HepG2 (cell line): ENCODE results near the gene ATOSB. TPM values are rescaled to one million over a fixed set of nuclear protein-coding genes. Genes with fewer than 3 reads are reported as not detected.
A peak's percentile ranks its signal among the peaks of the same experiment; 100 is the strongest.

Experiments used
- ATRX ChIP-seq: sonication (generic); formaldehyde crosslinking; IDR thresholded peaks from 2 replicates; pipeline ENCODE4 v1.4.0; 2020; ENCODE audit warnings: missing genetic modification reagents, borderline replicate concordance
- BHLHE40 ChIP-seq: IDR thresholded peaks from 2 replicates; pipeline ENCODE4 v1.6.1; 2011; ENCODE audit warnings: low read length, improper control_type of control experiment
- BRCA1 ChIP-seq: sonication (generic); formaldehyde crosslinking; IDR thresholded peaks from 2 replicates; pipeline ENCODE4 v1.4.0; 2020; ENCODE audit warnings: missing genetic modification reagents
- DNMT1 ChIP-seq: sonication (generic); formaldehyde crosslinking; IDR thresholded peaks from 2 replicates; pipeline ENCODE4 v1.5.1; 2020; ENCODE audit warnings: mild to moderate bottlenecking, missing genetic modification reagents
- FIP1L1 ChIP-seq: fragments of 200-400 bp; formaldehyde crosslinking; IDR thresholded peaks from 2 replicates; pipeline ENCODE4 v1.6.1; 2018; ENCODE audit warnings: low read depth, mild to moderate bottlenecking, low read length, moderate library complexity, borderline replicate concordance; ENCODE audit not compliant: insufficient read depth
- GTF3A ChIP-seq: sonication (generic); formaldehyde crosslinking; conservative IDR thresholded peaks from 2 replicates; pipeline ENCODE4 v1.4.0; 2020; ENCODE audit warnings: mild to moderate bottlenecking, missing genetic modification reagents
- HNRNPUL1 ChIP-seq: fragments of 200-400 bp; formaldehyde crosslinking; IDR thresholded peaks from 2 replicates; pipeline ENCODE4 v1.6.1; 2017; ENCODE audit warnings: low read depth, mild to moderate bottlenecking, low read length, moderate library complexity
- KDM3A ChIP-seq: IDR thresholded peaks from 2 replicates; pipeline ENCODE4 v1.6.1; 2018; ENCODE audit warnings: low read depth, missing compliant biosample characterization
- KMT2A ChIP-seq: sonication (generic); formaldehyde crosslinking; IDR thresholded peaks from 2 replicates; pipeline ENCODE4 v1.4.0; 2020; ENCODE audit warnings: missing genetic modification reagents
- MIER3 ChIP-seq: IDR thresholded peaks from 2 replicates; pipeline ENCODE4 v1.6.1; 2016; ENCODE audit warnings: missing compliant biosample characterization, borderline replicate concordance
- NCOR1 ChIP-seq: fragments of 200-600 bp; sonication (generic); IDR thresholded peaks from 2 replicates; pipeline ENCODE4 v1.7.0; 2017; ENCODE audit warnings: antibody characterized with exemption, low read length, borderline replicate concordance
- PLRG1 ChIP-seq: fragments of 450-650 bp; conservative IDR thresholded peaks from 2 replicates; pipeline ENCODE4 v1.6.1; 2016
- SMYD3 ChIP-seq: sonication (generic); formaldehyde crosslinking; IDR thresholded peaks from 2 replicates; pipeline ENCODE4 v1.8.1; 2023; ENCODE audit warnings: mild to moderate bottlenecking, missing genetic modification reagents
- SOX5 ChIP-seq: IDR thresholded peaks from 2 replicates; pipeline ENCODE4 v1.6.1; 2016; ENCODE audit warnings: borderline replicate concordance
- ZFP36L2 ChIP-seq: sonication (generic); formaldehyde crosslinking; IDR thresholded peaks from 2 replicates; pipeline ENCODE4 v1.4.0; 2020; ENCODE audit warnings: missing genetic modification reagents
- ZFY ChIP-seq: sonication (generic); formaldehyde crosslinking; IDR thresholded peaks from 2 replicates; pipeline ENCODE4 v1.4.0; 2020; ENCODE audit warnings: missing genetic modification reagents
- ZNF350 ChIP-seq: sonication (generic); formaldehyde crosslinking; IDR thresholded peaks from 2 replicates; pipeline ENCODE4 v1.4.0; 2020; ENCODE audit warnings: mild to moderate bottlenecking, low read depth, missing genetic modification reagents, borderline replicate concordance
- ZNF546 ChIP-seq: sonication (generic); formaldehyde crosslinking; conservative IDR thresholded peaks from 2 replicates; pipeline ENCODE4 v1.8.1; 2023; ENCODE audit warnings: mild to moderate bottlenecking, missing genetic modification reagents
- ZNF7 ChIP-seq: IDR thresholded peaks from 2 replicates; pipeline ENCODE4 v1.6.1; 2016; ENCODE audit warnings: missing biosample characterization, missing genetic modification reagents
- polyA plus RNA-seq, 8 experiments: library from polyadenylated mRNA; depleted of rRNA in 3 of 8; stranded (reverse) in 7 of 8; unstranded in 1 of 8; fragments of >200 nt; fragmentation: Illumina TruSeq in 4 of 8; extraction: Trizol in 4 of 8; gene quantifications; 2 replicates each; pipeline versions ENCODE4 v1.2.1 to v1.2.3, GENCODE V29; 2011 to 2016; ENCODE audit warnings: low read depth in 4 of 8, missing spikeins in 1 of 8, mixed read lengths in 1 of 8; ENCODE audit not compliant: insufficient read depth in 1 of 8
- total RNA-seq, 5 experiments: library from RNA; depleted of rRNA; stranded (reverse); fragments of >200 nt; fragmentation: Illumina TruSeq; extraction: Trizol; gene quantifications; 2 replicates each; pipeline ENCODE4 v1.2.3, GENCODE V29; 2016; ENCODE audit warnings: low read depth in 1 of 5
- TF ChIP-seq, protein P1 (sequence below): sonication (generic); formaldehyde crosslinking; IDR thresholded peaks from 2 replicates; pipeline ENCODE4 v1.4.0; 2020; ENCODE audit warnings: mild to moderate bottlenecking, low read depth, missing genetic modification reagents
- TF ChIP-seq, protein P2 (sequence below): sonication (generic); formaldehyde crosslinking; IDR thresholded peaks from 2 replicates; pipeline ENCODE4 v1.4.0; 2020; ENCODE audit warnings: missing genetic modification reagents, borderline replicate concordance
- TF ChIP-seq, protein P3 (sequence below): sonication (generic); formaldehyde crosslinking; IDR thresholded peaks from 2 replicates; pipeline ENCODE4 v1.4.0; 2020; ENCODE audit warnings: missing genetic modification reagents; ENCODE audit errors: not compliant biosample characterization
- TF ChIP-seq, protein P4 (sequence below): IDR thresholded peaks from 2 replicates; pipeline ENCODE4 v1.6.1; 2016; ENCODE audit warnings: missing biosample characterization, missing genetic modification reagents, low read depth
- TF ChIP-seq, protein P5 (sequence below): sonication (generic); formaldehyde crosslinking; IDR thresholded peaks from 2 replicates; pipeline ENCODE4 v1.8.1; 2023; ENCODE audit warnings: mild to moderate bottlenecking, moderate library complexity, missing genetic modification reagents

ATOSB gene
- total and polyA plus RNA-seq, 2 of the 13 experiments (the other 11 are each of a cell fraction or from before 2014, with no cell fraction given) = 1.9 to 6.4 TPM

DNA sequence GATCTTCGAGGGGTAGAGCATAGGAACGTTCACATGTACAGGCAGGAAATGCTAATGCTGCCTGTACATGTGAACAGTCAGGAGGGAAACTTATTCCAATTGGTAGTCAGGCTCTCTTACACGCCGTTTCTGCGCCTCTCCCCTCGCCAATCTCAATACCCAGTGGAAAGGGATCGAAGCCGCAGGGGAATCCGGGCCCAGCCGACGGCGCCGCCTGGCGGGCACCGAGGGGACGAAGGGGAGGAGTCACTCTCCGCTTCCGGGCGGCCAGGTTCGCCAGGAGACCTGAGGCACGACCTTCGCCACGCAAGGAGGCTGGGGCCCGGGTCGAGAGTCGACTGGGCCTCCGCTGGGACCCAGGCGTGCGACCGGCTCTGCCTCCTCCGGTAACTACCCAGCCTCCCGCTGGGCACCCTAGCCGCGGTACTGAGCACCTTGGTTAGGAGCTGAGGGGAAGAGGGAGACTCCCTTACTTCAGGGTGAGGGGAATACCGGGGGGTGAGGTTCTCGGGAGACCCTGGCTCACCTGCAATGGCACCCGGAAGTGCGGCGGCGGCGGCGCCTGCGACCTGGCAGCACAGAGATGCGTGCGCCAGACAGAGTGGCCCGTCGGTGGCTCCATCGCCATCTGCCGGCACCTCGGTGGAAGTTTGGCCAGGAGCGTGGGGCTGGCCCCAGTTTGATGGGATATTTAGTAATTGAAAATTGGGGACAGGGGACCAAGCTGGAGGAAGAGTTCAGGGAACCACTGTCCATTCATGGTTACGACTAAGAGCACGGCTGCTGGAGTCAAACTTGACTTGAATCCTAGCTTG lies 19.4 kb downstream of the ATOSB start, which contains the start of gene PIGO (continued):
- TF ChIP-seq, protein P1, sequence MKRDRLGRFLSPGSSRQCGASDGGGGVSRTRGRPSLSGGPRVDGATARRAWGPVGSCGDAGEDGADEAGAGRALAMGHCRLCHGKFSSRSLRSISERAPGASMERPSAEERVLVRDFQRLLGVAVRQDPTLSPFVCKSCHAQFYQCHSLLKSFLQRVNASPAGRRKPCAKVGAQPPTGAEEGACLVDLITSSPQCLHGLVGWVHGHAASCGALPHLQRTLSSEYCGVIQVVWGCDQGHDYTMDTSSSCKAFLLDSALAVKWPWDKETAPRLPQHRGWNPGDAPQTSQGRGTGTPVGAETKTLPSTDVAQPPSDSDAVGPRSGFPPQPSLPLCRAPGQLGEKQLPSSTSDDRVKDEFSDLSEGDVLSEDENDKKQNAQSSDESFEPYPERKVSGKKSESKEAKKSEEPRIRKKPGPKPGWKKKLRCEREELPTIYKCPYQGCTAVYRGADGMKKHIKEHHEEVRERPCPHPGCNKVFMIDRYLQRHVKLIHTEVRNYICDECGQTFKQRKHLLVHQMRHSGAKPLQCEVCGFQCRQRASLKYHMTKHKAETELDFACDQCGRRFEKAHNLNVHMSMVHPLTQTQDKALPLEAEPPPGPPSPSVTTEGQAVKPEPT (CRISPR knock-in tag) = peak; percentile 82
- no peak for TF ChIP-seq PLRG1
- TF ChIP-seq ZFP36L2 (CRISPR knock-in tag) = 0 out of 2 replicates have a peak, but pooled peaks have one; percentile 20
- peak; percentile 40; the same call in 1 of the 2 replicates for TF ChIP-seq BHLHE40
- TF ChIP-seq, protein P2, sequence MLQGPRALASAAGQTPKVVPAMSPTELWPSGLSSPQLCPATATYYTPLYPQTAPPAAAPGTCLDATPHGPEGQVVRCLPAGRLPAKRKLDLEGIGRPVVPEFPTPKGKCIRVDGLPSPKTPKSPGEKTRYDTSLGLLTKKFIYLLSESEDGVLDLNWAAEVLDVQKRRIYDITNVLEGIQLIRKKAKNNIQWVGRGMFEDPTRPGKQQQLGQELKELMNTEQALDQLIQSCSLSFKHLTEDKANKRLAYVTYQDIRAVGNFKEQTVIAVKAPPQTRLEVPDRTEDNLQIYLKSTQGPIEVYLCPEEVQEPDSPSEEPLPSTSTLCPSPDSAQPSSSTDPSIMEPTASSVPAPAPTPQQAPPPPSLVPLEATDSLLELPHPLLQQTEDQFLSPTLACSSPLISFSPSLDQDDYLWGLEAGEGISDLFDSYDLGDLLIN (CRISPR knock-in tag) = no peak
- TF ChIP-seq, protein P3, sequence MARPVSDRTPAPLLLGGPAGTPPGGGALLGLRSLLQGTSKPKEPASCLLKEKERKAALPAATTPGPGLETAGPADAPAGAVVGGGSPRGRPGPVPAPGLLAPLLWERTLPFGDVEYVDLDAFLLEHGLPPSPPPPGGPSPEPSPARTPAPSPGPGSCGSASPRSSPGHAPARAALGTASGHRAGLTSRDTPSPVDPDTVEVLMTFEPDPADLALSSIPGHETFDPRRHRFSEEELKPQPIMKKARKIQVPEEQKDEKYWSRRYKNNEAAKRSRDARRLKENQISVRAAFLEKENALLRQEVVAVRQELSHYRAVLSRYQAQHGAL = no peak
- no peak; the same call in 1 of the 2 replicates for TF ChIP-seq MIER3 (CRISPR knock-in tag)
- TF ChIP-seq KDM3A (CRISPR knock-in tag) = peak; percentile 81; the same call in 1 of the 2 replicates
- TF ChIP-seq ZNF7 = no peak
- peak; percentile 75; the same call in 1 of the 2 replicates for TF ChIP-seq GTF3A (CRISPR knock-in tag)
- peak; percentile 18; the same call in 1 of the 2 replicates for TF ChIP-seq SOX5
- TF ChIP-seq ZNF546 (CRISPR knock-in tag) = 0 out of 2 replicates have a peak, but pooled peaks have one; percentile 89
- TF ChIP-seq SMYD3 (CRISPR knock-in tag) = peak; percentile 24; the same call in 1 of the 2 replicates
- no peak for TF ChIP-seq ATRX (CRISPR knock-in tag)
- TF ChIP-seq DNMT1 (CRISPR knock-in tag) = no peak
- TF ChIP-seq HNRNPUL1 = no peak
- TF ChIP-seq, protein P4, sequence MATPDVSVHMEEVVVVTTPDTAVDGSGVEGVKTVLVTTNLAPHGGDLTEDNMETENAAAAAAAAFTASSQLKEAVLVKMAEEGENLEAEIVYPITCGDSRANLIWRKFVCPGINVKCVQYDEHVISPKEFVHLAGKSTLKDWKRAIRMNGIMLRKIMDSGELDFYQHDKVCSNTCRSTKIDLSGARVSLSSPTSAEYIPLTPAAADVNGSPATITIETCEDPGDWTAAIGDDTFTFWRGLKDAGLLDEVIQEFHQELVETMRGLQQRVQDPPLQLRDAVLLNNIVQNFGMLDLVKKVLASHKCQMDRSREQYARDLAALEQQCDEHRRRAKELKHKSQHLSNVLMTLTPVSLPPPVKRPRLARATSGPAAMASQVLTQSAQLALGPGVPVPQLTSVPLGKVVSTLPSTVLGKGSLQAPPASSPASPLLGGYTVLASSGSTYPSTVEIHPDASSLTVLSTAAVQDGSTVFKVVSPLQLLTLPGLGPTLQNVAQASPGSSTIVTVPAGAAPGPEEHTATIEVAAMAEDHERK = peak; percentile 67
- TF ChIP-seq BRCA1 = no peak
- no peak for TF ChIP-seq FIP1L1
- TF ChIP-seq ZFY = peak; percentile 100
- peak; percentile 97; the same call in 1 of the 2 replicates for TF ChIP-seq ZNF350 (CRISPR knock-in tag)
- TF ChIP-seq NCOR1 = peak; percentile 58; the same call in 1 of the 2 replicates
- TF ChIP-seq, protein P5, sequence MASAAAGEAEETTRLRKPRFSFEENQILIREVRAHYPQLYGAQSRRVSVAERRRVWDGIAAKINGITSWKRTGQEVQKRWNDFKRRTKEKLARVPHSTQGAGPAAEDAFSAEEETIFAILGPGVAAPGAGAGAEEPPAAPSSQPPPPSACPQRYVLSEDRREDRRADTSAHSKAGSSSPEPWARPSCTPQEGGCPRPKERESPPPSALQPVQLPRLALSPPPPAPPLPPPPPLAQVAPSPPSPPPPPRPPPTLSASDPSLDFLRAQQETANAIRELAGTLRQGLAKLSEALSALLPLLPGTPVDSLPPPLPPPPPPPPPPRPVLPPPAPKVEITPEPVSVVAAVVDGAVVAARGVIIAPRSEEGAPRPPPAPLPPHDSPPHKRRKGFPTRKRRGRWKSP (CRISPR knock-in tag) = 0 out of 2 replicates have a peak, but pooled peaks have one; percentile 73
- peak; percentile 75 for TF ChIP-seq KMT2A (CRISPR knock-in tag)
